DND-41 (cell line): ENCODE measurements around the gene FAM118B.

Source experiments
- ATAC-seq: fragments of 200-7000 bp; cut with Tn5 transposase; 3 replicates; pipeline ENCODE4 v1.9.1; 2021; ENCODE audit warnings: low read depth; ENCODE audit not compliant: insufficient read depth
- DNase-seq: peaks from one replicate; pipeline ENCODE4 v3.0.0-alpha.2; 2020
- H2AFZ ChIP-seq: 2 replicates; pipeline ENCODE4 v1.6.0; 2012; ENCODE audit warnings: low read depth, low read length
- H3K27ac ChIP-seq: 2 replicates; pipeline ENCODE4 v1.5.1; 2012; ENCODE audit warnings: low read length, inconsistent platforms
- H3K27me3 ChIP-seq: fragments of 200-600 bp; sonication (generic); 2 replicates; pipeline ENCODE4 v1.6.0; 2012; ENCODE audit warnings: low read length, mild to moderate bottlenecking, inconsistent platforms; ENCODE audit not compliant: insufficient read depth, poor library complexity
- H3K36me3 ChIP-seq: 2 replicates; pipeline ENCODE4 v1.5.1; 2012; ENCODE audit warnings: low read length, inconsistent platforms; ENCODE audit not compliant: insufficient read depth
- H3K4me1 ChIP-seq: 2 replicates; pipeline ENCODE4 v1.5.1; 2012; ENCODE audit warnings: mild to moderate bottlenecking, low read length; ENCODE audit not compliant: insufficient read depth
- H3K4me2 ChIP-seq: 2 replicates; pipeline ENCODE4 v1.6.0; 2012; ENCODE audit warnings: mild to moderate bottlenecking, moderate library complexity, low read length, inconsistent platforms; ENCODE audit not compliant: insufficient read depth
- H3K4me3 ChIP-seq, 2 experiments: fragments of 200-600 bp in 1 of 2; shearing (Covaris generic) in 1 of 2; 2 replicates each; pipeline ENCODE4 v1.5.1; 2012 to 2016; ENCODE audit warnings: inconsistent platforms in 2 of 2, low read length in 2 of 2, mild to moderate bottlenecking in 2 of 2, low read depth in 1 of 2, moderate library complexity in 1 of 2
- H3K79me2 ChIP-seq: 2 replicates; pipeline ENCODE4 v1.6.0; 2012; ENCODE audit warnings: low read length, inconsistent platforms; ENCODE audit not compliant: insufficient read depth
- H3K9ac ChIP-seq: 2 replicates; pipeline ENCODE4 v1.6.0; 2012; ENCODE audit warnings: low read depth, mild to moderate bottlenecking, inconsistent platforms, low read length, moderate library complexity
- H3K9me3 ChIP-seq: 2 replicates; pipeline ENCODE4 v1.5.1; 2012; ENCODE audit warnings: low read length, moderate library complexity, mild to moderate bottlenecking, inconsistent platforms; ENCODE audit not compliant: insufficient read depth, severe bottlenecking
- H4K20me1 ChIP-seq: 2 replicates; pipeline ENCODE4 v1.6.0; 2012; ENCODE audit warnings: low read length; ENCODE audit not compliant: insufficient read depth
- CTCF ChIP-seq: IDR thresholded peaks from 2 replicates; pipeline ENCODE4 v1.5.1; 2012; ENCODE audit warnings: borderline replicate concordance, low read length, moderate library complexity, mild to moderate bottlenecking; ENCODE audit not compliant: poor library complexity, severe bottlenecking; ENCODE audit errors: extremely low read depth
- EZH2 ChIP-seq: IDR thresholded peaks from 3 replicates; pipeline ENCODE4 v1.6.1; 2012; ENCODE audit warnings: borderline replicate concordance, low read depth, mild to moderate bottlenecking, moderate library complexity, low read length, inconsistent platforms; ENCODE audit not compliant: severe bottlenecking

FAM118B gene

GRCh38 chr11:126189109-126189929 is 22.3 kb upstream of the FAM118B start:
- Histone ChIP-seq H3K4me1 (no peaks in the 10 kb centered on the region), H3K27ac (no peak overlapping the region)

GRCh38 chr11:126190792-126191191 is 20.8 kb upstream of the FAM118B start:
- H3K9ac ChIP-seq, result no peak overlapping the region
- H3K4me3 ChIP-seq, result no peak overlapping the region
- no peaks in the 10 kb centered on the region for H3K79me2 ChIP-seq
- H4K20me1 ChIP-seq, result 0 out of 2 replicates have a peak, but pooled peaks cover 3% of the 10 kb centered on the region
- no peak for TF ChIP-seq CTCF
- no peak for TF ChIP-seq EZH2
- H3K4me2 ChIP-seq, result no peak overlapping the region
- DNase-seq (no peak), ATAC-seq (no peak)
- no peaks in the 10 kb centered on the region for H3K27me3 ChIP-seq
- peaks cover 47% of the 10 kb centered on the region for H3K36me3 ChIP-seq
- no peaks in the 10 kb centered on the region for H3K4me1 ChIP-seq
- H3K9me3 ChIP-seq, result no peaks in the 10 kb centered on the region
- H3K27ac ChIP-seq, result no peak overlapping the region
- no peak overlapping the region for H2AFZ ChIP-seq

More at GRCh38 chr11:126189109-126189929, 22.3 kb upstream of the FAM118B start:
- ATAC-seq (no peak), DNase-seq (no peak)
- Histone ChIP-seq H3K4me3 (no peak overlapping the region), H3K9ac (no peak overlapping the region), H3K36me3 (peaks cover 39% of the 10 kb centered on the region), H2AFZ (no peak overlapping the region), H3K27me3 (no peaks in the 10 kb centered on the region), H3K4me2 (no peak overlapping the region), H4K20me1 (0 out of 2 replicates have a peak, but pooled peaks cover 3% of the 10 kb centered on the region), H3K79me2 (no peaks in the 10 kb centered on the region), H3K9me3 (no peaks in the 10 kb centered on the region)
- no peak for TF ChIP-seq EZH2
- no peak for TF ChIP-seq CTCF

GRCh38 chr11:126191379-126192073 is 20.1 kb upstream of the FAM118B start:
- Histone ChIP-seq H4K20me1 (0 out of 2 replicates have a peak, but pooled peaks cover 3% of the 10 kb centered on the region), H3K9ac (no peak overlapping the region), H3K27ac (no peak overlapping the region), H3K9me3 (no peaks in the 10 kb centered on the region), H2AFZ (no peak overlapping the region), H3K4me2 (no peak overlapping the region), H3K79me2 (no peaks in the 10 kb centered on the region), H3K4me1 (no peaks in the 10 kb centered on the region), H3K27me3 (no peaks in the 10 kb centered on the region), H3K4me3 (no peak overlapping the region), H3K36me3 (peaks cover 53% of the 10 kb centered on the region)
- DNase-seq (no peak), ATAC-seq (no peak)
- TF ChIP-seq CTCF, result no peak
- TF ChIP-seq EZH2, result no peak
